CD4-positive, alpha-beta T cell treated with Interleukin-15 for 1 hour (primary cell): Measurements from ENCODE around the gene PBLD.
"Not testable (repeated sequence)": the region's sequence is repeated elsewhere in the genome, so short reads cannot be mapped to it uniquely, and the experiment has no call there.

Experiments used
- DNase-seq: peaks from one replicate; pipeline ENCODE4 v3.0.0-alpha.2; 2020

Gene PBLD

GRCh38 chr10:68277814-68278213 lies 54.9 kb downstream of the PBLD start:
- DNase-seq: not testable (repeated sequence)

GRCh38 chr10:68276224-68276623 lies 56.5 kb downstream of the PBLD start:
- DNase-seq: no peak

GRCh38 chr10:68275600-68276126 lies 57.1 kb downstream of the PBLD start:
- no peak for DNase-seq

- no peak for DNase-seq
These were observed 59.9 kb downstream of the PBLD start for GRCh38 chr10:68272833-68273232.

GRCh38 chr10:68271196-68271882 lies 61.4 kb downstream of the PBLD start:
- no peak for DNase-seq

GRCh38 chr10:68269562-68270290 lies 63.0 kb downstream of the PBLD start:
- DNase-seq: no peak

GRCh38 chr10:68261132-68261856 lies 71.4 kb downstream of the PBLD start:
- DNase-seq: no peak

- no peak for DNase-seq
These were observed 79.4 kb downstream of the PBLD start for GRCh38 chr10:68253346-68253745.

GRCh38 chr10:68251625-68252495 lies 80.9 kb downstream of the PBLD start:
- no peak for DNase-seq

GRCh38 chr10:68251151-68251550 lies 81.6 kb downstream of the PBLD start:
- DNase-seq: no peak

- no peak for DNase-seq
These were observed 83.4 kb downstream of the PBLD start for GRCh38 chr10:68249297-68249696.

GRCh38 chr10:68247931-68248330 lies 84.8 kb downstream of the PBLD start:
- no peak for DNase-seq

GRCh38 chr10:68246397-68246796 lies 86.3 kb downstream of the PBLD start:
- not testable (repeated sequence) for DNase-seq

GRCh38 chr10:68242051-68242450 lies 90.7 kb downstream of the PBLD start:
- no peak for DNase-seq

- no peak for DNase-seq
These were observed 93.1 kb downstream of the PBLD start for GRCh38 chr10:68239596-68240150.

- no peak for DNase-seq
These were observed 93.7 kb downstream of the PBLD start for GRCh38 chr10:68239069-68239468.

- no peak for DNase-seq
These were observed 94.4 kb downstream of the PBLD start for GRCh38 chr10:68238371-68238770.

GRCh38 chr10:68237173-68237572 lies 95.6 kb downstream of the PBLD start:
- no peak for DNase-seq

GRCh38 chr10:68235581-68235980 lies 97.1 kb downstream of the PBLD start:
- no peak for DNase-seq

- DNase-seq: no peak
These were observed 97.6 kb downstream of the PBLD start for GRCh38 chr10:68235111-68235510.

GRCh38 chr10:68233046-68233445 lies 99.7 kb downstream of the PBLD start:
- DNase-seq: no peak
